ENCODE measurements around the gene PREX1. TPM values are rescaled to one million over a fixed set of nuclear protein-coding genes. Genes with fewer than 3 reads are reported as not detected.

Gene PREX1
- total RNA-seq, 1 experiment from 2014 or later = 9.5 TPM

GRCh38 chr20:48607544-48607865 is 220.3 kb downstream of the PREX1 start:
- no peak overlapping the region for H3K27ac Mint-ChIP-seq (ENCODE audit: unreplicated experiment)
- no peaks in the 10 kb centered on the region for H3K36me3 Mint-ChIP-seq (ENCODE audit: insufficient read depth, unreplicated experiment)
- intact Hi-C loops (cut with micrococcal nuclease; ENCODE audit: unreplicated experiment) = no loop called here
- Histone ChIP-seq H3K36me3 (ENCODE audit: control insufficient read depth, insufficient read depth, low read length) (no peaks in the 10 kb centered on the region), H3K27me3 (replicated peaks; ENCODE audit: control insufficient read depth, insufficient read depth, low read length) (no peaks in the 10 kb centered on the region), H3K4me1 (no peaks in the 10 kb centered on the region), H3K4me3 (ENCODE audit: low read depth, low read length) (no peak overlapping the region), H3K9me3 (peaks cover 4% of the 10 kb centered on the region)
- CTCF ChIA-PET = interaction anchor here (1.4 kb wide), 1 partner anchor 13 kb away, joined by 6 read pairs; no protein-coding TSS in a partner anchor
- H3K9me3 Mint-ChIP-seq (ENCODE audit: unreplicated experiment) = peaks cover 6% of the 10 kb centered on the region
- TF ChIP-seq, protein P1, sequence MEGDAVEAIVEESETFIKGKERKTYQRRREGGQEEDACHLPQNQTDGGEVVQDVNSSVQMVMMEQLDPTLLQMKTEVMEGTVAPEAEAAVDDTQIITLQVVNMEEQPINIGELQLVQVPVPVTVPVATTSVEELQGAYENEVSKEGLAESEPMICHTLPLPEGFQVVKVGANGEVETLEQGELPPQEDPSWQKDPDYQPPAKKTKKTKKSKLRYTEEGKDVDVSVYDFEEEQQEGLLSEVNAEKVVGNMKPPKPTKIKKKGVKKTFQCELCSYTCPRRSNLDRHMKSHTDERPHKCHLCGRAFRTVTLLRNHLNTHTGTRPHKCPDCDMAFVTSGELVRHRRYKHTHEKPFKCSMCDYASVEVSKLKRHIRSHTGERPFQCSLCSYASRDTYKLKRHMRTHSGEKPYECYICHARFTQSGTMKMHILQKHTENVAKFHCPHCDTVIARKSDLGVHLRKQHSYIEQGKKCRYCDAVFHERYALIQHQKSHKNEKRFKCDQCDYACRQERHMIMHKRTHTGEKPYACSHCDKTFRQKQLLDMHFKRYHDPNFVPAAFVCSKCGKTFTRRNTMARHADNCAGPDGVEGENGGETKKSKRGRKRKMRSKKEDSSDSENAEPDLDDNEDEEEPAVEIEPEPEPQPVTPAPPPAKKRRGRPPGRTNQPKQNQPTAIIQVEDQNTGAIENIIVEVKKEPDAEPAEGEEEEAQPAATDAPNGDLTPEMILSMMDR (IDR thresholded peaks at IDR 0.05; ENCODE audit: insufficient read depth in 1 of 2, low read depth in 1 of 2, low read length in 1 of 2, severe bottlenecking in 1 of 2, unreplicated experiment in 1 of 2) = no peak
- peak in 1 of 2 experiments; percentile 34 for DNase-seq
- H3K4me3 Mint-ChIP-seq (ENCODE audit: unreplicated experiment) = no peak overlapping the region
- no TSS peak for BruUV-seq (replicated peaks)
- H3K4me1 Mint-ChIP-seq (ENCODE audit: low read depth, unreplicated experiment) = no peaks in the 10 kb centered on the region
- POLR2A ChIA-PET = no interaction called here
- no peaks in the 10 kb centered on the region for H3K27me3 Mint-ChIP-seq (ENCODE audit: insufficient read depth, unreplicated experiment)

DNA sequence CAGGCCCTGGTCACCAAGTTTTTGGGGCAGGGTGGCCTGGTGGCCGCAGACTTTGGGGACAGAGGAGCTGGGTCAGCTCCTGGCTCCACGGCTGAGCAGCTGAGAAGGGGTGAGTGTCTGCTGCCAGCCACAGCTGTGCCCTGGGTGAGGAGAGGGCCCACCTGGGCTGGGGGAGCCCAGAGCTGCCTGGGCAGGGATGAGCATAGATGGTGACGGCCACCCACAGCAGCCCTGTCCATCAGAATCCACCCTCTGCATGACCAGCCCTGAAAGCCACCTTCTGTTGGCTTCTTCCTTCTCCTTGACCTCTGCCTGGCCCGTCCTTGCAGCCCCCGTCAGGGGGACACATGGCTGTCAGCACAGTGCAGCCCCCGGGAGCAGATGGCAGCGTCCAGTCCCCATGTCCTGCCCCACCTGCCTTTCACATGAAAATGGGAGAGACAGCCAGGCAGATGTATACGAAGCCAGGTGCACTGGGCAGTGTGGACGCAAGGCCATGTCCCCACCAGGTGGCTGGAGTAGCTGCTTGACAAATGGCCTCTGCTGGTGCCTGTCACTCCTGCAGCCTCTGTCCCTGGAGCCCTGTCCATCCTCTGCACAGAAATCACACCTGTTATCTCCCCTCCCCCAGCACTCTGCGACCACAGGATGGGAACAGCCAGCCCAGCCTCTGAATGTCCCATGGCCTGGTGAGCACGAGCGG is 220.8 kb downstream of the PREX1 start:
- ChIA-PET CTCF (interaction anchor here (0.9 to 1.4 kb wide), 2 partner anchors 13 to 194 kb away, joined by 3 to 6 read pairs; no protein-coding TSS in a partner anchor), POLR2A (no interaction called here)
- Histone ChIP-seq H3K4me3 (ENCODE audit: low read depth, low read length) (no peak overlapping the region), H3K36me3 (ENCODE audit: control insufficient read depth, insufficient read depth, low read length) (no peaks in the 10 kb centered on the region), H3K27me3 (replicated peaks; ENCODE audit: control insufficient read depth, insufficient read depth, low read length) (no peaks in the 10 kb centered on the region), H3K4me1 (no peaks in the 10 kb centered on the region), H3K9me3 (peaks cover 9% of the 10 kb centered on the region)
- no TSS peak for BruUV-seq (replicated peaks)
- Mint-ChIP-seq H3K27ac (ENCODE audit: unreplicated experiment) (peak overlapping the region; percentile 48), H3K36me3 (ENCODE audit: insufficient read depth, unreplicated experiment) (no peaks in the 10 kb centered on the region), H3K4me3 (ENCODE audit: unreplicated experiment) (no peak overlapping the region), H3K4me1 (ENCODE audit: low read depth, unreplicated experiment) (no peaks in the 10 kb centered on the region), H3K27me3 (ENCODE audit: insufficient read depth, unreplicated experiment) (no peaks in the 10 kb centered on the region), H3K9me3 (ENCODE audit: unreplicated experiment) (peaks cover 12% of the 10 kb centered on the region)
- intact Hi-C loops (cut with micrococcal nuclease; ENCODE audit: unreplicated experiment) = no loop called here
- DNase-seq = peak; percentile 47 to 54
- TF ChIP-seq, protein P1 (IDR thresholded peaks at IDR 0.05; ENCODE audit: insufficient read depth in 1 of 2, low read depth in 1 of 2, low read length in 1 of 2, severe bottlenecking in 1 of 2, unreplicated experiment in 1 of 2) = peak in 1 of 2 experiments; percentile 27

- H3K36me3 Mint-ChIP-seq (ENCODE audit: insufficient read depth, unreplicated experiment) = no peaks in the 10 kb centered on the region
- TF ChIP-seq, protein P1 (IDR thresholded peaks at IDR 0.05; ENCODE audit: insufficient read depth in 1 of 2, low read depth in 1 of 2, low read length in 1 of 2, severe bottlenecking in 1 of 2, unreplicated experiment in 1 of 2) = no peak
- POLR2A ChIA-PET = no interaction called here
- no peaks in the 10 kb centered on the region for H3K27me3 Mint-ChIP-seq (ENCODE audit: insufficient read depth, unreplicated experiment)
- CTCF ChIA-PET = interaction anchor here (0.9 kb wide), 1 partner anchor 193 kb away, joined by 3 read pairs; no protein-coding TSS in a partner anchor
- Histone ChIP-seq H3K4me1 (no peaks in the 10 kb centered on the region), H3K4me3 (ENCODE audit: low read depth, low read length) (no peak overlapping the region), H3K27me3 (replicated peaks; ENCODE audit: control insufficient read depth, insufficient read depth, low read length) (no peaks in the 10 kb centered on the region), H3K36me3 (ENCODE audit: control insufficient read depth, insufficient read depth, low read length) (no peaks in the 10 kb centered on the region), H3K9me3 (peaks cover 13% of the 10 kb centered on the region)
- peaks cover 16% of the 10 kb centered on the region for H3K9me3 Mint-ChIP-seq (ENCODE audit: unreplicated experiment)
- H3K4me3 Mint-ChIP-seq (ENCODE audit: unreplicated experiment) = no peak overlapping the region
- no peaks in the 10 kb centered on the region for H3K4me1 Mint-ChIP-seq (ENCODE audit: low read depth, unreplicated experiment)
- peak overlapping the region; percentile 48 for H3K27ac Mint-ChIP-seq (ENCODE audit: unreplicated experiment)
- peak in 1 of 2 experiments; percentile 38 for DNase-seq
- intact Hi-C loops (cut with micrococcal nuclease; ENCODE audit: unreplicated experiment) = no loop called here
- BruUV-seq (replicated peaks) = no TSS peak
These were observed 221.5 kb downstream of the PREX1 start for GRCh38 chr20:48606172-48606840.

Data from Caco-2 (cell line).